ENCODE data around the gene RGS9.
"Not testable (repeated sequence)": the region's sequence is repeated elsewhere in the genome, so short reads cannot be mapped to it uniquely, and the experiment has no call there.

Gene RGS9

DNA sequence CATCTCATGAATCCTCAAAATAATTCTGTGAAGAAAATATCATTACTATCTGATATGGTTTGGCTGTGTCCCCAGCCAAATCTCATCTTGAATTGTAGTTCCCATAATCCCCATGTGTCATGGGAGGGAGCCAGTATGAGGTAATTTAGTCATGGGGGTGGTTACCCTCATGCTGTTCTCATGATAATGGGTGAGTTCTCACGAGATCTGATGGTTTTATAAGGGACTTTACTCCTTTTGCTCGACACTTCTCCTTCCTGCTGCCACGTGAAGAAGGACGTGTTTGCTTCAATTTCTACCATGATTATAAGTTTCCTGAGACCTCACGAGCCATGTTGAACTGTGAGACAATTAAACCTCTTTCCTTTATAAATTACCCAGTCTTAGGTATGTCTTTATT lies 20.7 kb upstream of the RGS9 start:
- DNase-seq, result not testable (repeated sequence)

DNA sequence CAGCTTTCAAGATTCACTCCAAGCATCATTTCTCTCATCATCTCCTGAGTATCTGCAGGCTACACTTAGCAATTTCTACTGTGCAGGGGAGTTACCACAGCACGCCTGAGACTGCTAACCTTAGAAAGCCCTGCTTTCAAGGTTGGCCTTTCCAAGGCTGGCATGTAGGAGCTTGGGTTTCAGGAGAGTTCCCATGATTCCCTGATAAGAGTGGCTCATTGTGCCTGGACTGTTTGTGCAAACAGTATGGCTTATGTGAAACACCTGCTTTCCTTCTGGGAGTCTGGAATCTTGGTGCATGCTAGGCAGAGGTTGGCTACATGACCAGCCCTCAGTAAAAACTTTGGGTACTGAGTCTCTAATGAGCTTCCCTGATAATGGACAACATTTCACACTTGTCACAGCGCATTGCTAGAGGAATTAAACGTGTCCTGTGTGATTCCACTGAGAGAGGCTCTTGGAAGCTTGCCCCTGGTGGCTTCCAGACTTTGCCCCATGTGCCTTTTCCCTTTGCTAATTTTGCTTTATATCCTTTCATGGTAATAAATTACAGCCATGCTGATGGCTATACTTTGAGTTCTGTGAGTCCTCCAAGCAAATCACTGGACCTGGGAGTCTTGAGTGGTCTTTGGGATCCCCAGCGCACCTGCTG lies 19.7 kb upstream of the RGS9 start:
- DNase-seq, result no peak

DNA sequence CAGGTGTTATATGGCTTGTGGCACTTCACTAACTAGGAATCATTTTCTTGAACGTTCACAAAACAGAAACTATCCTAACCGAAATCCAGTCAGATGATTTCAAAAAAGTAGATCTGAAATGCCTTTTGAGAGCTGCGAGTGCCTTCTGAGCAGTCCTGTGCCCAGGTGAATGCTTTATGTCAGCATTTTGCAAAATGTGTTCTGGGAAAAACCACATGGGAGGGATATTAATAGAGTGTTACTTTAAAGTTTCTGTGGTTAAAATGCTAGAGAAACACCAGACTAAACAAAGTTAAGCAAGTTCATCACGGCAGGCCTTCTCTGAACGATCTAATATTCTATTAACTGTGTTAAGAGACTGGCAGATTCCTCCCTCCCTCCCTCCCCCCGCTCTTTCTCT lies 15.8 kb upstream of the RGS9 start:
- DNase-seq, result no peak

DNA sequence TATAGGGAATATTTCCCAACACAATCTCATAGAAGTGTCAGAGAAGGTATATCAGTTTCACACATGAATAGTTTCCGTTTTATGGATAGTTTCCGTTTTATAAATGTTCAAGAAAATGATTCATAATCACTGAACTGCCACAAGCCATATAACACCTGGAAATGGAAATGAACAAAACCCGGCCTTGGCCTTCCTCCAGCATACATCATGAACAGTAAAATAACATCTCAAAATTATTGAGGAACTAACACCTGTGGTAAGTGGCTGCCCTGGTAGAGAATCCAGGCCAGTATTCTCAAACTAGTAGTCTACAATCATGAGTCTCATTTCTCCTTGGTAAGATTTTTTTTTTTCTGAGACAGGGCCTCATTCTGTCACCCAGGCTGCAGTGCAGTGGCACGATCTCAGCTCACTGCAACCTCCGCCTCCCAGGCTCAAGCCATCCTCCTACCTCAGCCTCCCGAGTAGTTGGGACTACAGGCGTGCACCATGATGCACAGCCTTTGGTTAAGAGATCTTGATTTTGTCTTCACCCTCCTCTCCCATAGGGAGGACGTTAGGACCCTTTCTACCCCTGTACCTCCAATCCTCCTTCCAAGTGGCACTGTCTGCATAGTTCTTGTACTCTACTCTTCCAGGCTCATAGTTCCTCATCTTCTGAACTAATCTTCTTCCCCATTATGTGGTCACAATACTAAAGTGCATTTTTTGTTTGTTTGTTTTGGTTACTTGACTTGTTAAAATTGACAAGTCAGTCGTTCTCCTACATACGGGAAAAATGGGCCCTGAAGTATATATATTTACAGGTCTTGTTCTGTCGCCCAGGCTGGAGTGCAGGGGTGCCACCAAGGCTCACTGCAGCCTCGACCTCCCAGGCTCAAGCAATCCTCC lies 15.0 kb upstream of the RGS9 start:
- no peak for DNase-seq

DNA sequence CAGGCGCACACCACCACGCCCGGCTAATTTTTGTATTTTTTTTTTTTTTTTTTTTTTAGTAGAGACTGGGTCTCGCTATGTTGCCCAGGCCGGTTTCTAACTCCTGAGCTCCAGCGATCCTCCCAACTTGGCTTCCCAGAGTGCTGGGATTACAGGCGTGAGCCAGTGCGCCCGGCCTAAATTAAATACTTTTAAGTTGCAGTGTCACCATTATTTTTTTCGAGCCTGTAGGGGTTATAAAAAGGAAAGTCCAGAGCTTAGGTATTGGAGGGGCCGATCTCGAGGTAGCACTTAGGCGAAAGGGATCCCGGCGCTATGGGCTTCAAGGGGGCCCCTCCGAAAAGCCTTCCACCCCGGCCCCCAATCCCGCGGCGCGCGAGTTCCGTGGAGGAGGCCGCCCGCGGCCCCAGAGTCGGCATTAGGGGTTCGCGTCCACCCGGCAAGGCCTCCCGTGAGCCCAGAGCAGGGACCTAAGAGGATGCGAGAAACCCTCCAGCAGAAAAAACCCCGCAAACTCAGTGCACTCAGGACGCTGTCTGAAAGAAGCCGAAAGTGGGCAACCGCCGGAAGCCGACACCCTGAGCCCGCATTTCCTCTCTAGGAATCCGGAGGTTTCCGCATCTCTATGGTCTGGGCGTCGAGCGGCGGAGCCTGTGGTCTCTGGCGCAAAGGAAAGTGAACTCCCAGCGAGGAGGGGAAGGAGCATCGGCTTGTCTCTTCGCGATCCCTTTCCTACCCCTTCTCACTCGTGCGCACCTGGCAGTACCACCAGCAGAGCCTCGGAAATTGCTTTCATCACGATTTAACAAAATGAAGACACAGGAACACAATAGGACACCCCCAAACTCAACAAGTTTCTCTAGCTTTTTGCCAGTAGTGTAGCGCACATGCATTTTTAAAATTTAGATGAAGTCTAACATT lies 14.1 kb upstream of the RGS9 start:
- DNase-seq, result peak; percentile 83

GRCh38 chr17:65123757-65124675 lies 13.2 kb upstream of the RGS9 start:
- DNase-seq, result no peak

DNA sequence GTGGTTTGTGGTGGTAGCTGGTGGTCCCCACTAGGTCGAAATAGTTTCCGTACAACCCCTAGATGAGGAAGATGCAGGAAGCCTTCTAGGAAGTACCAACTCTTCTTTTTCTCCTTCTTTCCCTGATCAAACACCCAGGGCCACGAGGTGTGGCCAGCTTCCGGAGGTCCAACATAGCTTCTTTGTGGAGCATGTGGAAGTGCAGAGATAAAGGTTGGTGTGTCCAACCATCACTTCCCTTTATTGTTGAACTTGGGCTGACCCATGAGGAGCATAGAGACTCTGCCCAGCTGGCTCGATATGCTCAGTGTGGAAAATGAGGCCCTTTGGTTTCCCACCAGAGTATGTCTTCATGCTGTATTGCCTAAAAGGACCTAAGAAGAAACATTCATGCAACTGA lies 6.3 kb upstream of the RGS9 start:
- DNase-seq, result no peak

DNA sequence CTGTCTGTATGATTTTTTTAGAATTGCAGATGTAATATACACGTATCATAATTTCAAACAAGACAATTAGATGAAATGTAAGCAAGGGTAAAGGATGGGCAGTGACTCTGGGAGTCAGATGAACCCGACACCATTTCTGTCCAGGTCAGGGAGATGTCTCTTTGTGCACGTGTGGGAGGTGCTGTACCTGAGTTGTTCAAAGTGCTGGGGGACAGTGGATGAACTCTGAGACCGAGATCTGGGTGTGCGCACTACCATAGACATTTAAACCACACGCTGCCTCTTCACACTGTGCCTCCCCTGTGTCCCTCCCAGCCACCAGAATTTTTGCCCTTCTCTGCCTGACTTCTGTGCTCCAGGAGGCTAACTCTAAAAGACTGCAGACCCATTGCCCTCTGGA lies 5.9 kb upstream of the RGS9 start:
- DNase-seq, result no peak

DNA sequence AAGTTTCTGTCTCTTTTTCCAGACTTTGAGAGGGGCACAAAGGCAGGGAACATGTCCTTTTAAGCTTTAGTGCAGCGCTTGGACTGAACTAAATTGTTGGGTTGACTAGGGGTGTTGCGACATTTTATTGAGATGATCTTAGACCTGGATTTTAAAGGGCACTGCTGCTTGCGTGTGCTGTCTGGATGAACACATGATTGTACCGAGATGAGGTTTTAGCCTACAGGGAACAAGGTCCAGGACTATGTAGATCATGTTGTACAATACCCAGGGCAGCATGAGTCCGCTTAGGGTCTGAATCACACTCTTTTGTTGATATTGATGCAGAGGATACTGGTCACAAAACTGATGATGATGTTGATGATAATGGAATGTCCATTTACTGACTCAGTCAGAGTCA lies 5.2 kb upstream of the RGS9 start:
- DNase-seq, result no peak

- DNase-seq, result no peak
Observed at GRCh38 chr17:65134035-65134434, 3.1 kb upstream of the RGS9 start.

DNA sequence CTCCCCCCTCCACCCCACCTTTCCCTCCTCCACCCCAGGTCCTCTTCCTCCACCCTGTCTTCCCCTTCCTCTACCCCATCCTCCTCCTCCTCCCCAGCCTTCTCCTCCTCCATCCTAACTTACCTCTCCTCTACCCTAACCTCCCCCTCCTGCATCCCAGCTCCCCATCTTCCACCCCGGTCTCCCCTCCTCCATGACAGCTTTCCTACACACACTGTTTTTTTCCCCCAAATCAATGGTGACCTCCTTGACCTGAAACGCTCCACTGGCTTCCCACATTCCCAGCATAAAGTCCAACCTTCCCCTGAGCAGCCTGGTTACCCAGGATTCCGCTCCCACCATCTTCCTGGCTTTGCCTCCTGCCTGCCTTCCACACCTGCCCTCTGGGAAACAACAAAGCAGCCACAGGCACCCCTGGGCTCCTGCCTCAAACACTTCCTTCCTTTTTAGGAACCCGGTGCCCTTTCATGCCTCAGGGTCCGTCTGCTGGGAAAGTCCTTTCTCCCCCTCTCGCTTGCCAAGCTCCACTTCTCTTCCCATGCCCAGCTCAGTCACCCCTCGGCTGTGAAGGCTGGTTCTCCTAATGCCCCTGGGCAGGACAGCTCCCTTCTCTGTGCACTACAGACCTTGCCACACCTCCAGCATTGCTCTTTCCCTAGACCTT lies 2.1 kb downstream of the RGS9 start:
- DNase-seq, result no peak

DNA sequence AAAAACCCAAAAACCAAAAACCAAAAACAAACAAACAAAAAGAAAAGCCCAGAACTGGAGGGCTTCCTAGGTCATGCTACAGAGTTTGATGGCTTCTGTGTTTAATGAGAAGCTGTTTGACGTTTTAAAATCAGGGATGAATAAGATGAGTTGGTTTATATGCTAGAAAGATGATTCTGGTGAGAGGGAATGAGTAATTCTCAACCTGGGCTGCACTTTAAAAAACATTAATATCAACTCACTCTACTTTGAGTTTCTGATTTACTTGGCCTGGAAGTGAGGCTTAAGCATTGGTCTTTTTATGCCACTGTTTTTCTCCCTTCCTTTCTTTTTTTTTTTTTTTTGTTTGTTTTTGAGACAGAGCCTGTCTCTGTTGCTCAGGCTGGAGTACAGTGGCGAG lies 5.1 kb downstream of the RGS9 start:
- no peak for DNase-seq

DNA sequence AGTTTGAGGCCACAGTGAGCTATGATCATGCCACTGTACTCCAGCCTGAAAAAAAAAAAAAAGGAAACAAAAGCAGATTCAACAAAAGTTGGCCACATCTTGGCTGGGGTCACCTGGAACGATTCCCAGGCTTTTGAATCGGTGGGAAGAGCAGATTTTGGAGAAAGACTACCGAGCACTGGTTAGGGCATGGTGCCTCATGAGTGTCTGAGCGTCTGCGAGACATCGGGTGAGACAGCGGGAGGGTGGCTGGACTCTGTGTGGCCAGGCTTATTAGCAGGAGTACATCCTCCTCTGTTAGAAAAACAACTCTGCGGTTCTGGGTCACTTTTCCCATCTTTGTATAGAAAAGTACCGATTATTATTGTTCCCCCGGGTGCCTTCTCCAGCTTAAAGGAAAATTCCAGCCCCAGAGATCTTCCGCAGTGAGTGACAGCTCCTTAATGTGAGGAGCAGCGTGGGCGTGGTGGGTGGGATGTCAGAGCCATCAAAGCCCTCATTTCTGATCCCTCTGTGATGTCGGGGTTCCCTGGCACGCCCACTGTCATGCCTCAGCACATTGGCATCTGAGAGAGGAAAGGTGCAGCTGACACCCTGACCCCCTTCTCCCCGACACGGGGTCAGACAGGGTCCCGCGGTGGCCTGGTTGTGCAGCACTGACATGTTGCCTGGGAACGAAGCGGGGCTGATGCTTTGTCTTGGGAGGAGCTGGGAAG lies 6.9 kb downstream of the RGS9 start:
- DNase-seq, result no peak

DNA sequence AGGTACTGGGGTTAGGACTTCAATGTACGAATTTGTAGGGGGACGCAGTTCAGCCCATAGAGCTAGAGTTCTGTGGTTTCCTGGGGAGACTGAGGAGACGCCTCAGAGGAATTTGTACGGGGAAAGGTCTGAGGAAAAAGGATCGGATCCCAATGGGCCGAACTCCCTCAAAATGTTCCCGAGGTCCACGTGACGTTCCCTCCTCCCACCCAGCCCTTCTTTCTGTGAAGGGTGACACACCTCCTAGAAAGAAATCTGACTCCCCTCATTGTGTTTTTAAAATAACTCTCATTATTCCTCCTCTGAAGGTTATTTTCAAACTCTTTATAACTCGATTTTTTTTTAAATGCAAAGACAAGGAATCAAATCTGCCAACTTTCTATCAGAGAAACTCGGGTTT lies 8.6 kb downstream of the RGS9 start:
- DNase-seq, result no peak

DNA sequence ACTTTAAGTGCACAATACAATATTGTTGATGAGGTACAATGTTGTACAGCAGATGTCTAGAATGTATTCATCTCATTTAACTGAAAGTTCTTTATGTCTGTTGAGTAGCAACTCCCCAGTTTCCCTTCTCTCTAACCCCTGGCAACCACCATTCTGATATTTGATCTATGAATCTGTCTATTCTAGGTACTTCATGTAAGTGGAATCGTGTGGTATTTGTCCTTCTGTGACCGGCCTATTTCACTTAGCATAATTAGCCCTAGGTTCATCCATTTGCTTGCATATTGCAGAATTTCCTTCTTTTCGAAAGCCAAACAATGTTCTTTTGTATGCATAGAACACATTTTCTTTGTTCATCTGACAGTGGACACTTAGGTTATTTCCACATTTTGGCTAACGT lies 10.8 kb downstream of the RGS9 start:
- no peak for DNase-seq

DNA sequence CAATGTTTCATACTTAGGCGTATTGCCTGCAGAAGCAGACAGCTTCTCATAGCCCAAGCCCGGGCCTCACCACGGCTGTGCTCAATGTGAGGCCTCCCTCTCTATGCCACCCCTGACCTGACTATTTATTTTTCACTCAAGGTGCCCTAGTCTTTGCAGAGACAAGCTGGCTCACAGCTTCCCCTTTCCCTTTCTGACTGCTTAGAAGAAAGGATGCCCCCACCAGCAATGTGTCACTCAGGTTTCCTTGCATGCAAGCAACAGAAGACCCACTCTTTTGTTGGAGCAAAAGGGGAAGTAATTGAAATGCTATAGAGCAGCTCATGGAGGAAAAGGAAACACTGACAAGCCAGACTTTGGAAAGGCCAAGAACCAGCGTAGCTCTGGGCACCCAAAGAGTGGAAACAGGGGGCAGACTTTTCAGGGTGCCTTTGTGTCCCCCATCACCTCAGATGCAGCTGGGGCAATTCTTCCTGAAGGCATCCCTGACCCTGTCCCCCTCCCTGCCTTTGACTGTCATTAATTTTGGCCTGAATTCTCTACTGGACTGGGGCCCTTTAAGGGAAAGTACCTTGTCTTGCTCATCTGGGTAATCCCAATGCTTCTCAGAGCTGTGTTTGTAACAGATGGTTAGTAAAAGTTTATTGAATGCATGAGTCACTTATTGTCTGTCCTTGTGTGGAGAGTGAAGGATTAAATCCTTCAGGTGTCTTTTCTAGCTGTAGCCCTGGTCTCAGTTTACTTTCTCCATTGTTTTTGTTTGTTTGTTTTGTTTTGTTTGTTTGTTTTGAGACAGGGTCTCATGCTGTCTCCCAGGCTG lies 17.8 kb downstream of the RGS9 start:
- no peak for DNase-seq

- DNase-seq, result no peak
Observed at GRCh38 chr17:65155622-65156021, 18.5 kb downstream of the RGS9 start.

- DNase-seq, result no peak
Observed at GRCh38 chr17:65156185-65156834, 19.1 kb downstream of the RGS9 start.

GRCh38 chr17:65156835-65157565 lies 19.8 kb downstream of the RGS9 start:
- no peak for DNase-seq

Data from DMS 273 treated with DMSO at 0.1 percent for 48 hours (cell line).